GM18520 (cell line): ENCODE data around the gene AHRR.
"Not testable (repeated sequence)": the region's sequence is repeated elsewhere in the genome, so short reads cannot be mapped to it uniquely, and the experiment has no call there.

Source experiments
- ATAC-seq: cut with Tn5 transposase; IDR thresholded peaks from one replicate; pipeline ENCODE4 v1.9.1; 2021; ENCODE audit not compliant: unreplicated experiment

Gene AHRR

GRCh38 chr5:407051-407450, 85.5 kb downstream of the AHRR start:
- no peak for ATAC-seq

- ATAC-seq: no peak
Observed at GRCh38 chr5:407801-408268, 86.3 kb downstream of the AHRR start.

GRCh38 chr5:410911-411517, 89.5 kb downstream of the AHRR start:
- no peak for ATAC-seq

GRCh38 chr5:411728-412127, 90.2 kb downstream of the AHRR start:
- no peak for ATAC-seq

GRCh38 chr5:414991-415927, 93.7 kb downstream of the AHRR start:
- ATAC-seq: not testable (repeated sequence)

GRCh38 chr5:415928-416635, 94.6 kb downstream of the AHRR start:
- no peak for ATAC-seq

GRCh38 chr5:416636-416960, 95.1 kb downstream of the AHRR start:
- no peak for ATAC-seq

GRCh38 chr5:417301-418161, 96.0 kb downstream of the AHRR start:
- no peak for ATAC-seq

GRCh38 chr5:418162-419121, 96.9 kb downstream of the AHRR start:
- no peak for ATAC-seq

- ATAC-seq: no peak
Observed at GRCh38 chr5:419970-420369, 98.5 kb downstream of the AHRR start.

- no peak for ATAC-seq
Observed at GRCh38 chr5:420632-421286, 99.2 kb downstream of the AHRR start.

GRCh38 chr5:421287-421880, 99.9 kb downstream of the AHRR start:
- ATAC-seq: no peak

GRCh38 chr5:421901-422300, 100.4 kb downstream of the AHRR start:
- ATAC-seq: no peak

- no peak for ATAC-seq
Observed at GRCh38 chr5:422323-423232, 101.1 kb downstream of the AHRR start.

GRCh38 chr5:423233-423565, 101.7 kb downstream of the AHRR start:
- ATAC-seq: no peak

- no peak for ATAC-seq
Observed at GRCh38 chr5:423626-424261, 102.2 kb downstream of the AHRR start.

GRCh38 chr5:424301-425110, 103.0 kb downstream of the AHRR start:
- peak; percentile 77 for ATAC-seq
